ENCODE data around the gene CDH20. TPM values are rescaled to one million over a fixed set of nuclear protein-coding genes. Genes with fewer than 3 reads are reported as not detected.

CDH20 gene
- polyA plus RNA-seq, 1 experiment: not detected

DNA sequence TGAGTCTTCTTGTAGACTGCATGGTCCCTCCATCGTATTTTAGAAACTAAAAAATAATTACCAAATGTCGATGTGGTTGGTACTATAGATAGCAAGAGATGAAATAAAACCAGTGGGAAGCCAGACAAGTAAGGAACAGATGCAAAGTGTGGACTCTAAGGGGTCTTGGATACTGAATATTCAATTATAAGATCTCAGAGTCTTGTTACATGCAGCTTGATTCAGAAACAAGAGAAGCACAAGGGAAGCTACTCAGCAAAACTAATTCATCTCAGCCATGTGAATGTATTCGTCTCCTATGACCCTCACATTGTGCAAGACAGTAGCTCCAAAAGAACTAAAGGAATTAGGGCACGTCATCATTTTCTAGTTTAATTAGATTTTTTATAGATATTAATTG, 80.9 kb downstream of the CDH20 start:
- POLR2A ChIA-PET: no interaction called here
- Histone ChIP-seq H3K9me3 (ENCODE audit: control insufficient read depth, insufficient read depth, low read length) (no peaks in the 10 kb centered on the region), H3K27me3 (ENCODE audit: control insufficient read depth, insufficient read depth, low read length) (no peaks in the 10 kb centered on the region), H3K27ac (ENCODE audit: low read depth, low read length) (no peak overlapping the region), H3K4me3 (ENCODE audit: low read depth, low read length) (no peak overlapping the region)
- CTCF ChIA-PET: no interaction called here
- TF ChIP-seq, protein P1, sequence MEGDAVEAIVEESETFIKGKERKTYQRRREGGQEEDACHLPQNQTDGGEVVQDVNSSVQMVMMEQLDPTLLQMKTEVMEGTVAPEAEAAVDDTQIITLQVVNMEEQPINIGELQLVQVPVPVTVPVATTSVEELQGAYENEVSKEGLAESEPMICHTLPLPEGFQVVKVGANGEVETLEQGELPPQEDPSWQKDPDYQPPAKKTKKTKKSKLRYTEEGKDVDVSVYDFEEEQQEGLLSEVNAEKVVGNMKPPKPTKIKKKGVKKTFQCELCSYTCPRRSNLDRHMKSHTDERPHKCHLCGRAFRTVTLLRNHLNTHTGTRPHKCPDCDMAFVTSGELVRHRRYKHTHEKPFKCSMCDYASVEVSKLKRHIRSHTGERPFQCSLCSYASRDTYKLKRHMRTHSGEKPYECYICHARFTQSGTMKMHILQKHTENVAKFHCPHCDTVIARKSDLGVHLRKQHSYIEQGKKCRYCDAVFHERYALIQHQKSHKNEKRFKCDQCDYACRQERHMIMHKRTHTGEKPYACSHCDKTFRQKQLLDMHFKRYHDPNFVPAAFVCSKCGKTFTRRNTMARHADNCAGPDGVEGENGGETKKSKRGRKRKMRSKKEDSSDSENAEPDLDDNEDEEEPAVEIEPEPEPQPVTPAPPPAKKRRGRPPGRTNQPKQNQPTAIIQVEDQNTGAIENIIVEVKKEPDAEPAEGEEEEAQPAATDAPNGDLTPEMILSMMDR (IDR thresholded peaks at IDR 0.05; ENCODE audit: low read depth, low read length): no peak
- no peak for DNase-seq (ENCODE audit: low read depth, low spot score)

DNA sequence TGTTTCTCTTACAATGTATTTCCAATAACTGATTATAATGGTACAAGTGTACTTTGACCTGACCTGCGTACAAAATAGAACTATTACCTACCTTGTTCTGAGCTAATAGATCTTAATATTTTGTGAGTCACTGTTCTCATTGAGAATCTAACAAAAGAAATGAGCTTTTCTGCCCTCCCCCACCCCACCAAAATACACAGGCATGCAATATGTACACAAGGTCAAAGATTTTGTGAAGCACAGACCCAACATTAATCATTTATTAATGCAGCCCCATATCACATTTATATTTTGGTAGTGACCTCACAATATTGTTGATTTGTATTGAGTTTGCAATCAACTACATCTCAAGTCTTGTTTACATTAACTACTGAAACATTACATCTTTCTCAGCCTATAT, 86.5 kb downstream of the CDH20 start:
- no peaks in the 10 kb centered on the region for H3K9me3 ChIP-seq (ENCODE audit: control insufficient read depth, insufficient read depth, low read length)
- TF ChIP-seq, protein P1 (IDR thresholded peaks at IDR 0.05; ENCODE audit: low read depth, low read length): no peak
- H3K27ac ChIP-seq (ENCODE audit: low read depth, low read length): no peak overlapping the region
- POLR2A ChIA-PET: no interaction called here
- DNase-seq (ENCODE audit: low read depth, low spot score): no peak
- no peaks in the 10 kb centered on the region for H3K27me3 ChIP-seq (ENCODE audit: control insufficient read depth, insufficient read depth, low read length)
- CTCF ChIA-PET: no interaction called here
- no peak overlapping the region for H3K4me3 ChIP-seq (ENCODE audit: low read depth, low read length)

DNA sequence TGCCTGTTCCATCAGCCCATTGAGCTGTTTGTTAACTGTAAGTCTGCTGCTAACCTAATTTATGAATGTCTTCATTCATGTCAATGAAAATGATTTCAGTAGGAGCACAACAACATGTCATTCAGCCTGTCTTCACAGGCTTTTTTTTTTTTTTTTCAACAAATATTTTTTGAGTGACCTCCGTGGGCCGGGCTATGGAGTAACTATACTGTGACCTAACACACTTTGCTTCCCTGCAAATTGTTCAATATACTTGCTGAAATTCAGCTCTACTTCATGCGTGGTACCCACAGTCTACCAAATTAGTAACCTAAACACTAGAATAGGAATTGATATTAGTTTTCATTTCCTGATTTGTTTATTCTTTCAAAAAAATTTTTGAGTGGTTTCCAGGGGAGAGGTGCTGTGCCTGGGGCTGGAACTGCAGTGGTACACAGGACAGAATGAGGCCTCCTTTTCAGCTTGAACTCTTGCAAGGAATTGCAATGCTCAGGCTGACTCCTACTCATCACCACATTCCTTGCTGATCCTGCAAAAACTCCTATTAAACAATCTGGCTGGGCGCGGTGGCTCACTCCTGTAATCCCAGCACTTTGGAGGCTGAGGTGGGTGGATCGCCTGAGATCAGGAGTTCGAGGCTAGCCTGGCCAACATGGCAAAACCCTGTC, 87.1 kb downstream of the CDH20 start:
- no peak overlapping the region for H3K4me3 ChIP-seq (ENCODE audit: low read depth, low read length)
- TF ChIP-seq, protein P1 (IDR thresholded peaks at IDR 0.05; ENCODE audit: low read depth, low read length): no peak
- no peak for DNase-seq (ENCODE audit: low read depth, low spot score)
- ChIA-PET CTCF (interaction anchor here (0.5 kb wide), 1 partner anchor 228 kb away, joined by 3 read pairs; no protein-coding TSS in a partner anchor), POLR2A (no interaction called here)
- H3K27me3 ChIP-seq (ENCODE audit: control insufficient read depth, insufficient read depth, low read length): no peaks in the 10 kb centered on the region
- no peak overlapping the region for H3K27ac ChIP-seq (ENCODE audit: low read depth, low read length)
- no peaks in the 10 kb centered on the region for H3K9me3 ChIP-seq (ENCODE audit: control insufficient read depth, insufficient read depth, low read length)

DNA sequence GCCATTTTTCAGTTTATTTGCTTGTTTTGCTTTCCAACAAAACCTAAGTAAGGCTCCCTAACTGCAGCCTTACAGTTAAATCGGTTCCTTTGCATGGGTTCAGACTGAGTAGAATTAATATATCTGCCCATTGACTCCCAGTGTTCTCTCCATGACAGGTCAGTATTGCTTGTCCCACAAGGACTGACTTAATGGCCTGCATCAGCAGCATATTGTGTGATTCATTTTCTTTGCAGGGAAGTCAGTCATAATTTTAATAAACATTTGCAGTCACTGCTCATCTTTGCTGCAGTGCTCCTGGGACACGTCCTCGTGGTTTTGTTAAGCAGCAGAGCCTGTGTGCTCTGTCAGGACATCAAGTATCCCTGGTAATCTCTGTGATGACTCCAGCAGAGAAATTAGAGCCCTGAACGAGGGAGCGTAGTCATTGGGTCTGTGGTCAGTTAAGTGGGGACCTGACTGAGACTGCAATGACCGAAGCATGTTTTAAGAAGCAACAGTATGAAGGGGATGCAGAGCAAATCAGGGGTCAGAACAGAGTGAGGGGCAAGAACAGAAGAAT, 93.3 kb downstream of the CDH20 start:
- DNase-seq (ENCODE audit: low read depth, low spot score): no peak
- H3K27ac ChIP-seq (ENCODE audit: low read depth, low read length): no peak overlapping the region
- ChIA-PET CTCF (no interaction called here), POLR2A (no interaction called here)
- no peaks in the 10 kb centered on the region for H3K9me3 ChIP-seq (ENCODE audit: control insufficient read depth, insufficient read depth, low read length)
- TF ChIP-seq, protein P1 (IDR thresholded peaks at IDR 0.05; ENCODE audit: low read depth, low read length): no peak
- H3K27me3 ChIP-seq (ENCODE audit: control insufficient read depth, insufficient read depth, low read length): no peaks in the 10 kb centered on the region
- H3K4me3 ChIP-seq (ENCODE audit: low read depth, low read length): no peak overlapping the region

DNA sequence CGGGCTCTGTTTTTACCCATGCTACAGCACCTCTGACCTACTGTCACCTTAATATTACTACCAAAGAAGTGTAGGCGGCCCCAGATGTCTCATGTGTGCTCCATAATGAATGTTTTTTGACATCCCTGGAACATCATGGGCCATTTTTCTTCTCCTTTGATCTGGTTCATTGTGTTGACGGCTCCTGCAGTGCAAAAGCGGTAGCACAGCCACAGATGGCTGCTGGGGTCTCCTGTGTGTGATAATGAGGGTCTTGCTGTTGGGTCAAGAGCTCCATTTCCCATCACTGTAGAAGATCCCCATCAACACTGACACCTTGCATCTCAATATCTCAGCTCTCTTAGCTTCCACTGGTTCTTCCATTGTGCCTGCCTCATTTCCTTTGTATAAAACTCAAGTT, 95.0 kb downstream of the CDH20 start:
- DNase-seq (ENCODE audit: low read depth, low spot score): no peak
- Histone ChIP-seq H3K27ac (ENCODE audit: low read depth, low read length) (no peak overlapping the region), H3K9me3 (ENCODE audit: control insufficient read depth, insufficient read depth, low read length) (no peaks in the 10 kb centered on the region), H3K27me3 (ENCODE audit: control insufficient read depth, insufficient read depth, low read length) (no peaks in the 10 kb centered on the region), H3K4me3 (ENCODE audit: low read depth, low read length) (no peak overlapping the region)
- TF ChIP-seq, protein P1 (IDR thresholded peaks at IDR 0.05; ENCODE audit: low read depth, low read length): no peak
- CTCF ChIA-PET: no interaction called here
- POLR2A ChIA-PET: no interaction called here
